CD4-positive, alpha-beta T cell (primary cell): ENCODE measurements around the gene RASSF8. TPM values are rescaled to one million over a fixed set of nuclear protein-coding genes. Genes with fewer than 3 reads are reported as not detected.

Experiments used
- ATAC-seq: fragments of 200-7000 bp; cut with Tn5 transposase; one replicate; pipeline ENCODE4 v1.10.0; 2022; ENCODE audit warnings: mild to moderate bottlenecking; ENCODE audit not compliant: poor library complexity
- CTCF ChIA-PET: fragments of 350-600 bp; sonication (Branson Sonifier 250); formaldehyde crosslinking; loops from one replicate; lab custom pipeline; 2021; ENCODE audit warnings: antibody characterized with exemption, inconsistent platforms; lab: Charles Lee
- POLR2A ChIA-PET: fragments of 350-600 bp; sonication (Branson Sonifier 250); formaldehyde crosslinking; loops from one replicate; lab custom pipeline; 2021; ENCODE audit warnings: antibody characterized with exemption, inconsistent platforms; lab: Charles Lee
- DNase-seq, 14 experiments: peaks; one replicate each; pipeline ENCODE4 v3.0.0-alpha.2; 2013 to 2020; ENCODE audit warnings: mixed read lengths in 2 of 14
- H3K27ac ChIP-seq, 2 donors: one replicate each; pipeline versions ENCODE4 v1.5.1 to v1.7.0; 2013; ENCODE audit warnings: low read length in 2 of 2, low read depth in 1 of 2, mild to moderate bottlenecking in 1 of 2
- H3K27me3 ChIP-seq, 2 experiments: 1 replicate in 1 of 2; 2 replicates in 1 of 2; pipeline versions ENCODE4 v1.6.1 to v1.7.0; 2013; ENCODE audit warnings: low read length in 2 of 2, control low read depth in 1 of 2, mild to moderate bottlenecking in 1 of 2, moderate library complexity in 1 of 2; ENCODE audit not compliant: insufficient read depth in 2 of 2, control insufficient read depth in 1 of 2
- H3K36me3 ChIP-seq: one replicate; pipeline ENCODE4 v1.6.1; 2013; ENCODE audit warnings: low read length, control low read depth; ENCODE audit not compliant: insufficient read depth
- H3K4me1 ChIP-seq: one replicate; pipeline ENCODE4 v1.6.1; 2013; ENCODE audit warnings: low read length, control low read depth; ENCODE audit not compliant: insufficient read depth
- H3K4me3 ChIP-seq: one replicate; pipeline ENCODE4 v1.5.1; 2013; ENCODE audit warnings: mild to moderate bottlenecking, low read length, moderate library complexity
- H3K9me3 ChIP-seq, 2 experiments: 1 replicate in 1 of 2; 2 replicates in 1 of 2; pipeline versions ENCODE4 v1.6.1 to v1.7.0; 2013; ENCODE audit warnings: low read length in 2 of 2, mild to moderate bottlenecking in 2 of 2, control low read depth in 1 of 2, moderate library complexity in 1 of 2; ENCODE audit not compliant: control insufficient read depth in 1 of 2, insufficient read depth in 1 of 2
- H3K27ac Mint-ChIP-seq: one replicate; pipeline ENCODE4 v1.8.0; 2020; ENCODE audit warnings: mixed read lengths
- H3K27me3 Mint-ChIP-seq: one replicate; pipeline ENCODE4 v1.8.0; 2021; ENCODE audit warnings: mixed read lengths
- H3K36me3 Mint-ChIP-seq: one replicate; pipeline ENCODE4 v1.8.0; 2021; ENCODE audit warnings: low read depth, mixed read lengths
- H3K4me1 Mint-ChIP-seq: one replicate; pipeline ENCODE4 v1.8.0; 2021; ENCODE audit warnings: low read depth, mixed read lengths
- H3K4me3 Mint-ChIP-seq: one replicate; pipeline ENCODE4 v1.8.0; 2020; ENCODE audit warnings: mild to moderate bottlenecking, mixed read lengths
- H3K9me3 Mint-ChIP-seq: one replicate; pipeline ENCODE4 v1.8.0; 2020; ENCODE audit warnings: mixed read lengths
- CTCF ChIP-seq: fragments of 200-600 bp; IDR thresholded peaks from one replicate; pipeline ENCODE4 v1.8.0; 2022; ENCODE audit warnings: antibody characterized with exemption, mild to moderate bottlenecking
- intact Hi-C, 2 experiments: fragments of 100-400 bp; cut with DNase I in 1 of 2; cut with micrococcal nuclease in 1 of 2; formaldehyde crosslinking; loops; one replicate each; pipeline versions ENCODE4 v1.15.1 to v1.9.0; 2023 to 2025; cut with DNase I, micrococcal nuclease
- total RNA-seq, 174 experiments: library from RNA in 2 of 174; stranded (reverse) in 2 of 174; gene quantifications; one replicate each; pipeline ENCODE4 v1.2.3 and lab custom pipeline; 2021 to 2026

RASSF8 gene
- total RNA-seq, 2 experiments from 2014 or later: 0.71 to 1.4 TPM

- Histone ChIP-seq H3K27ac (no peak overlapping the region), H3K27me3 (no peaks in the 10 kb centered on the region), H3K4me3 (no peak overlapping the region), H3K4me1 (no peaks in the 10 kb centered on the region), H3K9me3 (no peaks in the 10 kb centered on the region), H3K36me3 (no peaks in the 10 kb centered on the region)
- intact Hi-C loops: no loop called here
- no peak overlapping the region for H3K4me3 Mint-ChIP-seq
- no peaks in the 10 kb centered on the region for H3K36me3 Mint-ChIP-seq
- no peaks in the 10 kb centered on the region for H3K9me3 Mint-ChIP-seq
- H3K4me1 Mint-ChIP-seq: no peaks in the 10 kb centered on the region
- DNase-seq: no peak
- POLR2A ChIA-PET: no interaction called here
- CTCF ChIA-PET: no interaction called here
- ATAC-seq: no peak
- no peak overlapping the region for H3K27ac Mint-ChIP-seq
- TF ChIP-seq CTCF: no peak
- H3K27me3 Mint-ChIP-seq: no peaks in the 10 kb centered on the region
Observed at GRCh38 chr12:26058308-26058707, 99.8 kb downstream of the RASSF8 start.

GRCh38 chr12:26058818-26059217, 100.3 kb downstream of the RASSF8 start:
- Mint-ChIP-seq H3K36me3 (no peaks in the 10 kb centered on the region), H3K4me1 (no peaks in the 10 kb centered on the region), H3K9me3 (no peaks in the 10 kb centered on the region), H3K27ac (no peak overlapping the region), H3K4me3 (no peak overlapping the region), H3K27me3 (no peaks in the 10 kb centered on the region)
- ChIA-PET POLR2A (no interaction called here), CTCF (no interaction called here)
- Histone ChIP-seq H3K4me1 (no peaks in the 10 kb centered on the region), H3K27me3 (no peaks in the 10 kb centered on the region), H3K27ac (no peak overlapping the region), H3K36me3 (no peaks in the 10 kb centered on the region), H3K9me3 (no peaks in the 10 kb centered on the region), H3K4me3 (no peak overlapping the region)
- ATAC-seq (no peak), DNase-seq (no peak)
- TF ChIP-seq CTCF: no peak
- intact Hi-C loops: no loop called here

- DNase-seq (no peak), ATAC-seq (no peak)
- no peak overlapping the region for H3K27ac Mint-ChIP-seq
- no peaks in the 10 kb centered on the region for H3K27me3 ChIP-seq
- no peaks in the 10 kb centered on the region for H3K36me3 Mint-ChIP-seq
- no peaks in the 10 kb centered on the region for H3K4me1 ChIP-seq
- no peaks in the 10 kb centered on the region for H3K4me1 Mint-ChIP-seq
- intact Hi-C loops: no loop called here
- H3K9me3 Mint-ChIP-seq: no peaks in the 10 kb centered on the region
- no peak for TF ChIP-seq CTCF
- H3K27ac ChIP-seq: no peak overlapping the region
- no peaks in the 10 kb centered on the region for H3K36me3 ChIP-seq
- ChIA-PET POLR2A (no interaction called here), CTCF (no interaction called here)
- no peaks in the 10 kb centered on the region for H3K27me3 Mint-ChIP-seq
- H3K9me3 ChIP-seq: no peaks in the 10 kb centered on the region
- no peak overlapping the region for H3K4me3 Mint-ChIP-seq
- no peak overlapping the region for H3K4me3 ChIP-seq
Observed at GRCh38 chr12:26062006-26062405, 103.5 kb downstream of the RASSF8 start.
